Right renal pelvis (tissue), 4 donors: Measurements from ENCODE around the gene HIGD2B. TPM values are rescaled to one million over a fixed set of nuclear protein-coding genes. Genes with fewer than 3 reads are reported as not detected.
"Not testable (repeated sequence)": the region's sequence is repeated elsewhere in the genome, so short reads cannot be mapped to it uniquely, and the experiment has no call there.

ENCODE experiments used
- DNase-seq, 4 donors: peaks; one replicate each; pipeline ENCODE4 v3.0.0-alpha.2; 2013; ENCODE audit warnings: low read depth in 4 of 4, low spot score in 3 of 4, missing footprints in 1 of 4
- polyA plus RNA-seq, 4 donors: library from polyadenylated mRNA; unstranded; fragments of 120-200 nt; gene quantifications; one replicate each; pipeline ENCODE4 v1.2.1, GENCODE V29; 2013; ENCODE audit not compliant: insufficient read length in 4 of 4

The HIGD2B gene
- not detected for polyA plus RNA-seq

- peak; percentile 89 to 91 (median 90) for DNase-seq
Measured at GRCh38 chr15:72685925-72686794, at the start of gene HIGD2B, which contains the start of gene BBS4. TSS of gene HIGD2B (minus strand) at chr15:72686182. CDS start at chr15:72676374, 9,808 bp downstream. TSS of gene BBS4 (plus strand) at chr15:72686207. CDS start at chr15:72686228, 21 bp downstream.

GRCh38 chr15:72735111-72735510, 49.1 kb upstream of the HIGD2B start:
- DNase-seq: no peak

GRCh38 chr15:72733941-72734738, 48.2 kb upstream of the HIGD2B start:
- no peak for DNase-seq

GRCh38 chr15:72732516-72732915, 46.5 kb upstream of the HIGD2B start:
- no peak for DNase-seq

GRCh38 chr15:72732086-72732485, 46.1 kb upstream of the HIGD2B start:
- no peak for DNase-seq

GRCh38 chr15:72728821-72729220, 42.8 kb upstream of the HIGD2B start:
- no peak for DNase-seq

- DNase-seq: not testable (repeated sequence)
Measured at GRCh38 chr15:72728249-72728648, 42.3 kb upstream of the HIGD2B start.

- DNase-seq: no peak
Measured at GRCh38 chr15:72727154-72727553, 41.2 kb upstream of the HIGD2B start.

GRCh38 chr15:72725851-72726250, 39.9 kb upstream of the HIGD2B start:
- not testable (repeated sequence) for DNase-seq

- no peak for DNase-seq
Measured at GRCh38 chr15:72725446-72725845, 39.5 kb upstream of the HIGD2B start.

- DNase-seq: no peak
Measured at GRCh38 chr15:72724028-72724427, 38.0 kb upstream of the HIGD2B start.

GRCh38 chr15:72722071-72722696, 36.2 kb upstream of the HIGD2B start:
- peak; percentile 12 to 45 (median 38) for DNase-seq

GRCh38 chr15:72708551-72709303, 22.7 kb upstream of the HIGD2B start:
- DNase-seq: not testable (repeated sequence)

- no peak for DNase-seq
Measured at GRCh38 chr15:72706266-72706665, 20.3 kb upstream of the HIGD2B start.

- DNase-seq: no peak
Measured at GRCh38 chr15:72700076-72700475, 14.1 kb upstream of the HIGD2B start.

GRCh38 chr15:72698938-72699337, 13.0 kb upstream of the HIGD2B start:
- no peak for DNase-seq

GRCh38 chr15:72690938-72691337, 5.0 kb upstream of the HIGD2B start:
- no peak for DNase-seq

- no peak for DNase-seq
Measured at GRCh38 chr15:72688697-72689096, 2.7 kb upstream of the HIGD2B start.

GRCh38 chr15:72685301-72685924, 569 bp downstream of the HIGD2B start:
- DNase-seq: no peak

GRCh38 chr15:72682772-72683171, 3.2 kb downstream of the HIGD2B start:
- no peak for DNase-seq
